22Rv1 (cell line): ENCODE data around the gene LGR6.

Experiments
- H3K27ac ChIP-seq: fragments of 450-650 bp; 2 replicates; pipeline ENCODE4 v1.5.1; 2017
- CTCF ChIP-seq: fragments of 450-650 bp; IDR thresholded peaks from 2 replicates; pipeline ENCODE4 v1.5.1; 2017; ENCODE audit warnings: mild to moderate bottlenecking
- ZFX ChIP-seq: fragments of 450-650 bp; IDR thresholded peaks from 2 replicates; pipeline ENCODE4 v1.6.1; 2017; ENCODE audit warnings: antibody characterized with exemption, borderline replicate concordance

The LGR6 gene

DNA sequence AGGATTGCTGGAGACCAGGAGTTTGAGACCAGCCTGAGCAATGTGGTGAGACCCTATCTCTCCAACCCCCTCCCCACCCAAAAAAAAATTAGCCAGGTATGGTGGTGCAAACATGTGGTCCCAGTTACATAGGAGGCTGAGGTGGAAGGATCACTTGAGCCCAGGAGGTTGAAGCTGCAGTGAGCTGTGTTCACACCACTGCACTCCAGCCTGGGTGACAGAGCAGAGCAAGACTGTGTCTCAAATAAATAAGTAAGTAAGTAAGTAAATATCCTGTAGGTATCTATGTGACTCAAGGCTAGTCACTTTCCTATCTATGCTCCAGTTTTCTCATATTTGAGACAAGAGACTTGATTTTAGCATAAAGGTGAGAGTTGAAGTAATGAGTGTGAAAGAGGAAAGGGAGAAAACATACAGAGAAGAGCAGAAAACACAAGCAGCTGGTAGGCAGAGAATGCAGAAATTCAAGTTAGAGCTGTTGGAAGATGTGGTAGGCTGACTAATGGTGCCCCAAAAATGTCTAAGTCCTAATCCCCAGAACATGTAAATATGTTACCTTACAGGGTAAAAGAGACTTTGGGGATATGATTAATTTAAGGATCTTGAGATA is 162.4 kb downstream of the LGR6 start:
- TF ChIP-seq ZFX, result no peak
- TF ChIP-seq CTCF, result no peak
- no peak overlapping the region for H3K27ac ChIP-seq

DNA sequence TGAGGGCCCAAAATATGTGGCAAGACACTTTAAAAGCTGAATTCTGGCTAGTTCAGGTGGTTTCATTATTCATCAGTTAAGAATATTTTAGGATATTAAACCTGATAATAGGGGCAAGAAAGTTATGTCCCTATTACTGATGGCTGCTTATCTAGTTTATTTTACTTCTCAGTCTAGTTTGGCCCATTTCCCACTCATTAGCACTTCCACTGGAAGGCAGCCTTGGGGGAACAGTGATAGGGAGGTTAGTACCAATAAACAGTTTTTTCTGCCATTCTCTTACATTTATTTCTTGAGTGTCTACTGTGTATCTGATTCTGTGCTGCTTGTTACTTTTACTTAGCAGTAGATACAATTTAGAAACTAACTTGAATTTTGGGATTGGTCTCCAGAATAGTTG is 163.9 kb downstream of the LGR6 start:
- no peak overlapping the region for H3K27ac ChIP-seq
- TF ChIP-seq CTCF, result no peak
- TF ChIP-seq ZFX, result no peak

- H3K27ac ChIP-seq, result no peak overlapping the region
- TF ChIP-seq ZFX (no peak), CTCF (no peak)
Observed at GRCh38 chr1:202361224-202361623, 167.6 kb downstream of the LGR6 start.

GRCh38 chr1:202361701-202362100 is 168.1 kb downstream of the LGR6 start:
- H3K27ac ChIP-seq, result no peak overlapping the region

DNA sequence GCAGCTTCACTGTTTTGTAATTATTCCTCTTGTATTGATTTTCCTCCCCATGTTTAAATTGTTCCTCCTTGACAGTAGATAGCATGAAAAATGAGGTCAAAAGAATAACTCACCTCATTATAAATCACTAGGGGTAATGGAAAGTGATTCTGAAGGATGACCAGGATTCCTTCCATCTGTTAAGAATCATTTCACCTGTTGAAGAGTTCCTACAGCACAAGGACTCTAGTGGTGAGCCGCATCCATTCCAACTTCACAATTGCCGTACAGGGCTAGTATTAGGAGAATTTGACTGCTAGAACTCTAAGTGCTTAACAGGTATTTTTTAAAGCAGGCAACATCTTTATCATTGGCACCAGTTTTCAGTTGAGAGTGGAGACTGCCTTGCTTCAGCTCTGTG is 168.6 kb downstream of the LGR6 start:
- TF ChIP-seq ZFX (no peak), CTCF (no peak)
- H3K27ac ChIP-seq, result no peak overlapping the region

More at GRCh38 chr1:202361701-202362100, 168.1 kb downstream of the LGR6 start:
- TF ChIP-seq CTCF (no peak), ZFX (no peak)

DNA sequence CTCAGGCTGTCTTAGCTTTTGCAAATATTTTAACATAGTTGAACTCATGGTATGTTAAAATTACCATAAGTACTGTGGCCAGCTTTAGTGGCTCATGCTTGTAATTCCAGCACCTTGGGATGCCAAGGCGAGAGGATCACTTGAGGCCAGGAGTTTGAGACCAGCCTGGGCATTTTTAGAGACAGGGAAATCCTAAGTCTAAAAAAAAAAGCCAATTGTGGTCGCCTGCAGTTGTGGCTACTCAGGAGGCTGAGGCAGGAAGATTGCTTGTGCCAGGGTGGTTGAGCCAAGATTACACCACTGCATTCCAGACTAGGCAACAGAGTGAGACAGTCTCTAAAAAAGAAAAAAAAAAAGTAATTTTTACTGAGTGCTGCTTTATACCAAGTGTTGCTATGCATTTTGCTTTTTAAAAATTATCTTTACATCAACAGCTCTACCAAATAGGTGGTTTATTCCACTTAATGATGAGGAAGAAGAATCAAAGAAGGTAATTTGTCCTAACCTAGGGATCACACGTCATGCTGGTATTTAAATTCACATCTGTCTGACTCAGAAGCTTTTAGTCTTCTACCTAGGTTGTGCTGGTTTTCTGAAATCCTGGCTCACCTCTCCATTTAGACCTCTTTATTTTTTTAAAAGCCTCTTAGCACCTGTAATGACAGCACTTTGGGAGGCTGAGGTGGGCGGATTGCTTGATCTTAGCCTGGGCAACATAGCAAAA is 171.7 kb downstream of the LGR6 start:
- no peak overlapping the region for H3K27ac ChIP-seq
- no peak for TF ChIP-seq ZFX
- no peak for TF ChIP-seq CTCF

GRCh38 chr1:202367271-202367670 is 173.7 kb downstream of the LGR6 start:
- H3K27ac ChIP-seq, result no peak overlapping the region
- no peak for TF ChIP-seq CTCF
- TF ChIP-seq ZFX, result no peak
